ENCODE results near the gene ITGA3.

Gene ITGA3

DNA sequence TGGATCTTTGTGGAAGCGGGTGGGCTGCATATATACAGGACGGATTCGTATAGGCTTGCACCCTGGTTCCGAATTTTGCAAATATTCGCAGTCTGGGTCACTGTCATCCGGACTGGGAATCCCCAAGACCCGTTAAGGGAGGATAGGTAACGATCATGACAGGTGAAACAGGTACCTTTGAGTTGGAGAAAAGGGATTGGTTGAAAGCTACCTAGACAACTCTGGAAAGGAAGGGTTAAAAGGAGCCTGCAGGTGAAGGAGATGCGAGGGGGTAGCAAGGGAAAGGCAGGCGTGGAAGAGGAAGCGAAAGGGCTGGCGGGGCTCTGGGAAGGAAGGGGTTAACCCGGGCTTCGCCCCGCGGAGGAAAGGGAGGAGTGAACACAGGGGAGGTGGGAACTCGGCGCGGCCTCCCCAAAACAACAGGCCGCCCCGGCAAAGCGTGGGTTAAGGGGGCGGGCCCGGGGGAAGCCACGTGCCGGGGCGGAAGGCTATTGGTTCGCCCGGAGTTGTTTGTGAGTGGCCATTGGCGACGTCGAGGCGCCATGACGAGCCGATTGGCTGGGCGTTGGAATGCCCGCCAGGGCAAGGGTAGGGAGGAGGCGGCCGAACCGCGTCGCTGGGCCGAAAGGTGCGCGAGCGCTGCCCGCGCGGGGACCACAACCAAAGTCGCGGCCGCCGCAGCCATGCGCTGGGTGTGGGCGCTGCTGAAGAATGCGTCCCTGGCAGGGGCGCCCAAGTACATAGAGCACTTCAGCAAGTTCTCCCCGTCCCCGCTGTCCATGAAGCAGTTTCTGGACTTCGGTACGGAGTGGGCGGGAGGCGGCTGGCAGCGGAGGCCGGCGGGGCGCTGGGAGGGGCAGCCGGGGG is 39.1 kb downstream of the ITGA3 start, which contains the start of gene PDK2:
Gene PDK2 (plus strand): TSS at position 599 of the 867 bp plus-strand sequence. CDS start 85 bp downstream, at position 684.
- DNase-seq (ENCODE audit: low read depth): peak; percentile 97

DNA sequence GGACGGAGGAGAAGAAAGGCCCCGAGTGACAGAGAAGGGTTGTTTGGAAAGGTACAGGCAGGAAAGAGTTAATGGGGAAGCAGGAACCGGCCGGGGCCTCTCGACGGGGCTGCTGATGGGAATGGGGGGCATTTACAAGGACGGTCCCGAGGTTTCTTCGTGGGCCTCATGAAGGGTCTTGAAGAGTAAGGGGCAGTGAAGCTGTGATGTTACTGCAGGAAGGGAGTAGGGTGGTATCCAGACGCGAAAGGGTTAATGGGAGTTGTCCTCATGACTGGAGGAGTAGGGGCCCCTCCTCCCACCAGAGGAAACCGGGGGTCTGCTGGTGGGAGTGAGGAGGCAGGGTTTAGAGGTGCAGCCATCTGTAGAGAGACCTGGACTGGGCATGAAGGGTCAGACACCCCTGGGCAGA is 39.7 kb downstream of the ITGA3 start:
- DNase-seq (ENCODE audit: low read depth): no peak

DNA sequence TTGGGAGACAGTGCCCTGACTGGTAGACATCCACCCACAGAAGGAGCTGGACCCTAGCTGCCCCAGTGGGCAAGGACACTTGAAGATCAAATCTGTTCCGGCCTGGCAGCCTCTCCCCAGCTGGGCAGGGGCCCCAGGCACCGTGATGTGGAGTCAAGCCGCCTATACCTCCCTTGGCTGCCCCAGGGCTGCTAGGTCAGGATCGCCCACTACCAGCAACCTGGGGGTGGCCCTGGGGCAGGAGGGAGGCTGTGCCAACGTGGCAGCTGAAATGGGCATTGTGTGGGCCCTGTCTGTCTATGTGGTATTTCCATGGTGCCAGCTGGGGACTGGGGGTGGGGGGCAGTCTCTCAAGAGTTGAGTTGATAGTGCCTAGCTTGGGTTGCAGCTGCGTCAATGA is 40.2 kb downstream of the ITGA3 start:
- DNase-seq (ENCODE audit: low read depth): no peak

DNA sequence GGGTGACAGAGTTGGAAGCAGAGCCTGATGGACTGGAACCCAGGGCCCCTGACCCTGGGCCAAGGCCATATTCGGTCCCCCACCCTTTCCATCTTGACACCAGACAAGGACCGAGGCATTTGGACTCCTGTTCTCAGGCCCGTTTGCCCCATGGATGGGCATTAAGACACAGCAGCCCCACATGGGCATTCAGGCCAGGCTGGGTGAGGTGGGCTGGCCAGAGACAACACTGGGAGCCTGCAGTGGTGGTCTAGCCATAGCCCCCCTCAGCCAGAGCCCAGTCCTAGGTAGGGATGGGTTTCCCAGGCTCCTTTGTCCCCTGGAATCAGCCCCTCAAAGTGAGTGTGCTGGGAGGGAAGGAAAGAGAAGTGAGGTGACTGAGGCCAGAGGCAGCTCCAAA is 40.8 kb downstream of the ITGA3 start:
- DNase-seq (ENCODE audit: low read depth): no peak

DNA sequence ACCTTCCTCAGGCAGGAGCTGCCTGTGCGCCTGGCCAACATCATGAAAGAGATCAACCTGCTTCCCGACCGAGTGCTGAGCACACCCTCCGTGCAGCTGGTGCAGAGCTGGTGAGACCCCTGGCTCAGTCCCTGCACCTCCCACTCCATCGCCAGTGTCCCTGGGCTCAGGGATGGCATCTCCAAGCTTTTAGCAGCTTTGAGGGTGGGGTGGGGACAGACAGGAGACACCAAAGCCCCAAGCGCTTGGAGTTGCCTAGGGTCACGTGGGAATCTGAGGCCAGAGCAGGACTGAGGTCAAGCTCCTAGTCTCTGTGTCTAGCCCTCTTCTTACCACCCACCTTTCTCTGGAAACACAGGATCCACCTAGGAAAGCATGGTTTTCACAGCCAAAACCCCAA is 41.5 kb downstream of the ITGA3 start:
- no peak for DNase-seq (ENCODE audit: low read depth)

DNA sequence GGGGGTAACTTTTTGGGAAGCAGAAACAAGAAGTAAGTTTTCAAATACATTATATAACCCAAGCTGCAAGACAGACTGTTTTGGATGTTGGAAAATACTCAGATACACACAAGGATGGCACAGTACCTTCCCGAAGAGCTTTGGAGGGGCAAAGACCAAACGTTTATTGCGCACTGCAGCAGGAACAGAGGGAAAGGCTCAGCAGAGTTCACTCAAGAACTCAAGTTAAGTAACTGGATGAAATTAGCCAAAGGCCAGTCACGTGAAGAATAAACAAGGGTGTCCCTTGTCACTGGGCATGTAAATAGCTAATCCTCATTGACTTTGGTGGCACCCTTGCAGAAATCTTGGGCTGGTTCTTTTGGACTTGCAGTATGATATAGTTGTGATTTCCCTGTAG is 42.0 kb downstream of the ITGA3 start:
- no peak for DNase-seq (ENCODE audit: low read depth)

DNA sequence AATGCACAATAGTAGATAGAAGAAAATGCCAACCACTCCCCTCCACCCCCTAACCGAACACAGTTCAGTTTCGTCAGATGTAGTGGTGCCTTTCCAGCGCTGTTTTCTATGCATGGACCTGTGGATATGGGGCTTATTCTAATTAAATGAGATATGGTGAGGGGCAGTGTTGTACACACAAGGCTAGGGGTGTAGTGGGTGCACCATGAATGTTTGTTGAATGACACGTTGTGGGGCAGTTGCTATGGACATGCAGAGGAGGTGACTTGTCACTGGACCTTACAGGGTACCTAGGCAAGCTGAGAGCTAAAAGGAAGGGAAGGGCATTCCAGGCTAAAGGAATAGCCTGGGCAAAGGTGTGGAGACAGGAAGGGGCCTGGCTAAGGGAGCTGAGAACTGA is 42.7 kb downstream of the ITGA3 start:
- no peak for DNase-seq (ENCODE audit: low read depth)

DNA sequence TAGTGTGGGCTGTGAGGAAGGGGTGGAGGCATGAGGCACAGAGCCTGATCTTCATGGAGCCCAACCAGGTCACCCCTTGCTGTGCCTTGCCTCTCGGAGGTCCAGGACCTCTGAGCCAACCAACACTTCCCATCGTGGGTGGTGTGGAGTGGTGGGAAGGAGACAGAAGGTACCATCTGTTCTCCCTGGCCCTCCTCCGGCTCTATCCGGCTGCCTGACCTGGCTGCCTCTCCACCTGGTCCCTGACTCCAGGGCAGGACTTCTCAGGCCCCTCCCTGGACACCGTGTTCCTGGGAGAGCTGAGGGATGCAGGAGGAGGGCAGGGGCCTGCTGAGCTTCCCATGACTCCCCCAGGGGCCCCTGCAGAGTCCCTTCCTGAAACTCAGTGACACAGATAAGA is 43.1 kb downstream of the ITGA3 start:
- no peak for DNase-seq (ENCODE audit: low read depth)

DNA sequence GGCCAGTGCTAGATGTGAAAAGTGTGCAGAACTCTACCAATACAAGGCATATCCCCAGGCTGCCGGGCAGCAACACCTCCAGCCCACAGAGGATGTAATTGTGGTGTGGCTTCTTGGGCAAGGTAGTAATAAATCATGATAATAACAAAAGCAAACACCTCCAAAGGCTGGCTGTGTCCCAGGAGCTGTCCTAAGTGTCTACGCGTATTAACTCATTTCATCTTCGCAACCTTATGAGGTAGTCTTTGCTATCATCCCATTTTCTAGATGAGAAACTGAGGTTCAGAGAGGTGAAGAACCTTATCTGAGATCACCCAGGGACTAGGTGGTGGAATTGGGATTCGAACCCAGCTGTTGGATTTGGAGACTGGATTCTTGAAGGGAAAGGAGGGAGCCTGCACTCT is 44.6 kb downstream of the ITGA3 start:
- no peak for DNase-seq (ENCODE audit: low read depth)

DNA sequence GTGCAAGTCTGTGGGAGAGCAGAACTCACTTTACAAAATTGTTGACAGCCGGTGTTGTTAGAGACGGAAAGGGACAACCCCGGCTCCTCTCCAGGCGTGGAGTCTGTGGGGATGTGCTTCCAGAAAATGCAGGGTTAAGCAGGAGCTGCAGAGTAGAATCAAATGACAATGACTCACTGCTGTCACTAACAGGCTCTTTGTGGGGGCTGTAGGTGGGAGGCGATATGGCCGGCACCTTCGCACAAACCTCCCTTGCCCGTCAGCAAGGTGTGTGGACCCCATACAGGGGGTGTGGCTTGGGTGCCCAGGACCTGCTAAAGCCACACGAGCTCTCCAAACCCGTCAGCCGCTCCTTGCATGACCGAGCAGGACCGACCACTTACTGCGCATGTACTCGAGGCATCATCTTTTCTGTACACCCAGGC is 45.0 kb downstream of the ITGA3 start:
- peak; percentile 35 for DNase-seq (ENCODE audit: low read depth)

DNA sequence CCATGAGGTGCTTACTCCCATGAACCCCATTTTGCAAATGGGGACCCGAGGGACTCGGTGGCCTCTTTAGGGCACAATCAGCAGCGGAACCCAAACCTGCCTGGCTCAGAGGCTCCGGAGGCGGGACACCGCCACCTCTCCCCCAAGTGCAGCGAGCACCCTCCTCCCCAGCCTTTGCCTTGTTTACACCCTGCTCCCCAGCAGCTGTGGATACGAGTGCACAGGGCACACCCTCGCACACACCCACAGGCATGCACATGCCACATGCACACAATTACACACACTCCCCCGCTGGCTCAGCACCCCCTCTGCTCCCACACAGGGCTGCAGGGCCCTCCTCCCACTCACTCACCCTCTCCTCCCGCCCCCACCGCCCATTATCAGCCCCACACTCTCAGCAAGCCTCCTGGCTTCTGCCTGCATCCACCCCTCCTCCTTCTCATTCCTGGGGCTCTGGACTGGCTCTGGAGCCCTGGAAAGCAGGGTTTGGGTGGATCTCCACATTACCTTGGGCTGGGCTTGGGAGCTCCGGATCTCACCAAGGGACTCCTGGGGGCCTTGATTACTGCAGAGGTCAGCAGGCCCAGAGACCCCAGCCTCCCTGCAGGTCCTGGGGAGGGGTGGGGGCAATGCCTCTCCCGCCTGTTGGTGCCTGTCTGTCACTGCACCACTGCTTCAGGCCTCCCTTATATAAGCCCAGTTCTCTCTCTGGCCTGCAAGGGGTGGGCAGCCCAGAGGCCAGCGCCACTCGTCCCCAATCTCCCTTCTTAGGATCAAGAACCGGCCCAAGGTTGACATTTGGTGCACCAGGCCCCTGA is 45.6 kb downstream of the ITGA3 start:
- peak; percentile 30 for DNase-seq (ENCODE audit: low read depth)

DNA sequence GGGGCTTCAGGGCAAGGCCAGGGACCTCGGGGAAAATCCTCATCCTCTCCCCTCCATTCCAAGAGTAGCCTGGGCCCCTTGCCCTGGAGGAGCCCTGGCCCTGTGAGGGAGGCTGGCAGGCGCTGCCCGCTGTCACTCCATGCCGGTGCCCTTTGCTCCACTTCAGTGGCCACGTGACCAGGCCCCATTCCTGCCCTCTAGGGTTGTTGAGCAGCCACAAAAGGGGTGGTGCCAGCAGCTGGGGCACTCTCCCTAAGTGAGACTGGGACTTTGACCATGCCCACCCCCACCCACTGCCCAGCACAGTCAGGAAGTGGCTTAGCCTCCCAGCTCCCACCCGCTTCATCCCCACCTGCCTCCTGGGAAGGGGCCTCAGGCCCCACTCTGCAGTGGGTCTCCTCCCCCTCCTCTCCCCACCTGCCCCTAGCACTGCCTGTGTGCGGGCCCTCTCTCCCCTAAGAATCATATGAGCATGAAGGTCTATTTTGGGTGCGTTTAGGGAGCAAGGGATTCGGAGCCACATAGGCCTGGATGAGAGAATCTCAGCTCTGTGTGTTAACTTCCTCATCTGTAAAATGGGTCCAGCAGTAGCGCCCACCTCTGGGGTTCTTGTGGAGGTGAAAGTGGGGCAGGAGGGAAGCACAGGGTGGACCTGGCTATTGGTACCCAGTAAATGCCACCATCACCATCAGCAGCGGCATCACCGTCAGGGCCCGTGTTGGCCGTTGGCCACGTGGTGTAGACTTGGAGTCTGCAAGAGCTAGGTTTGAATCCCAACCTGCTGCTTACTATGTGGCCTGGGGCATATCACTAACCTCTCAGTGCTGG is 46.5 kb downstream of the ITGA3 start:
- DNase-seq (ENCODE audit: low read depth): peak; percentile 37

DNA sequence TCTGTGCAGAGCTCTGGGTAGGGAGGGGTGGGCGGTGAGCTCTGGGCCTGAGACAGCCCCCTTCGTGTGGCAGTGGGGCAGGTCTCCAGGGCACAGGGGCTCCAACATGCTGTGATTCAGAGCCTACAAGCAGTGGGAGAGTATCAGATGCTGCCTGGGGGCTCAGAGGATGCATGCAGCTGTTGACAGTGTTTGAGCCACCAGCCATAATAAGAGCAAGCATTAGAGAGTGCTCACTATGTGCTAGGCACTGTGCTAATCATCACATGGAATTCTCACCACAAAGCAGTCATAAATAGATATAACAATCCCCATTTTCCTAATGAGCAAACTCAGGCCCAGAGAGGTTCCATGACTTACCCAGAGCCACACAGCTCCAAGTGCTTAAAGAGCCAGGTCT is 47.3 kb downstream of the ITGA3 start:
- DNase-seq (ENCODE audit: low read depth): no peak

DNA sequence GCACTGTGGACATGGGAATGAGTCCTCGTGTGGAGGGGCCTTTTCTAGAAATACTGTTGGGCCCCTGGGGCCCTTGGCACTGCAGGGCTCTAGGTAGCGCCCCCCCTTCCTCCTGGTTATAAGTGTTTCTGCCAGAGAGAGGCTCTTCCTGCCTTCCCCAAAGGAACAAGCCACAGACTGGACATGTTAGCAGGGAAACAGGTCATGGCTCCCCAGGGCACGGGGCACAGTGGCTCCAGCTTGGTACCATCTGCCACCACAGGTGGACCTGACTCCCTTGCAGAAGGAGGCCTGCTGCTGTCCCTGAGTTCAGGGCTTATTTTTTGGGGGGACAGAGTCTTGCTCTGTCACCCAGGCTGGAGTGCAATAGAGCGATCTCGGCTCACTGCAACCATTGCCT is 48.0 kb downstream of the ITGA3 start:
- DNase-seq (ENCODE audit: low read depth): no peak

DNA sequence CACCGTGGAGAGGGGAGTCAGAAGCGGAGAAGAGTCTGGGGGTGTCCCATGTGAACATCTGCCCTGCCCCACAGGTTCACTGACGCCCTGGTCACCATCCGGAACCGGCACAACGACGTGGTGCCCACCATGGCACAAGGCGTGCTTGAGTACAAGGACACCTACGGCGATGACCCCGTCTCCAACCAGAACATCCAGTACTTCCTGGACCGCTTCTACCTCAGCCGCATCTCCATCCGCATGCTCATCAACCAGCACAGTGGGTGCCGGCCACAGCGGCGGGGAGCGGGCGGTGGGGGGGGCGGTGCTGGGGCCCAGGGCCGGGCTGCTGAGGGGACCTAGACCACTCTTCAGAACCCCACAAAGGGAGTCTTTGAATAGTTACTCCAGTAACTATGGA is 49.9 kb downstream of the ITGA3 start:
- no peak for DNase-seq (ENCODE audit: low read depth)

DNA sequence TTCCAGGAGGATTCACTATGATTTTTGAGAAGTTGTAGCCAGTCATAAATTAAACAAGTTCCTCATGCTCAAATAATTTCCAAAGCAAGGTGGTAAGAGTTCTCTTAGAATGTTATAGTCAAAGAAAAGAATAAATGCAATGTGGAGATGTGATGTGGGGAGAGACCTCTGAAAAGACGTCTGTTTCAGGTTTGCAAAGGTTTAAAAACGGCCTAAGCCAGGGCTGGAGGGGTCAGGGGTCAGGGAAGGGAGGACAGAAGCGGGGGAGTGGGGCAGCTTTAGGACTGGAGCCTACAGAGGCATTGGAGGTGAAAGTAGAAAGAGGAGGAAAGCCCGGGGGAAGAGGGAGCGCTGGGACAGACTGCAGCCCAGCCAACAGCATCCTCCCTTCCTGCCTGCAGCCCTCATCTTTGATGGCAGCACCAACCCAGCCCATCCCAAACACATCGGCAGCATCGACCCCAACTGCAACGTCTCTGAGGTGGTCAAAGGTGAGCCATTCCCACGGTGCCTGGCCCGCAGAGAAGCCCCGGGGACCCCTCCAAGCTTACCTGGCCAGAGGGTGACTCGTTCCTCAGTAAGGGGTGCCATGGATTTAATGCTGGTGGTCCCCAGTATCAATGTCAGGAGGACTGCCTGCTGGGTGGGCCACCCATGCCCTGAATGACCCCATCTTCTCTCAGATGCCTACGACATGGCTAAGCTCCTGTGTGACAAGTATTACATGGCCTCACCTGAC is 50.7 kb downstream of the ITGA3 start:
- no peak for DNase-seq (ENCODE audit: low read depth)

DNA sequence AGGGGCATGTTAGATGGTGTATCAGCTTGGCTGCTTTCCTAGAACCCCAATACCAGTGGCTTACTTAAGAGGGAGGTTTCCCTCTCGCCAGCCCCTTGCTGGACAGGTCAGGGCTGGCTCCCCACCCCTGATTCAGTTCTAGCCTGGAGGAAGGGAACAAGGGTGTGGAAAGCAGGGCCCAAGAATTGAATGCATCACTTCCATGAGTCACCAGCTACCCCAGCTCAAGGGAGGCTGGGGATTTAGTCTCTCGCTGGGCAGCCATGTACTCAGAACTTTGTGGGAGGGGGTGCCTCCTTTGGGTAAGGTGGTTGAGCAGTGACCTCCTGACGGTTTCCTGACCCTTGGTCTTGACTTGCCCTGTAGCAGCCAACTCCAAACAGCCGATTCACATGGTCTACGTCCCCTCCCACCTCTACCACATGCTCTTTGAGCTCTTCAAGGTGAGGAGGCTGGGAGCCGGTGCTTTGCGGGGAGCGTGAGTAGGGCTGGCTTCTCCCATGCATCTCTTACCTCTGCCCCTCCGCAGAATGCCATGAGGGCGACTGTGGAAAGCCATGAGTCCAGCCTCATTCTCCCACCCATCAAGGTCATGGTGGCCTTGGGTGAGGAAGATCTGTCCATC is 52.0 kb downstream of the ITGA3 start:
- DNase-seq (ENCODE audit: low read depth): no peak

DNA sequence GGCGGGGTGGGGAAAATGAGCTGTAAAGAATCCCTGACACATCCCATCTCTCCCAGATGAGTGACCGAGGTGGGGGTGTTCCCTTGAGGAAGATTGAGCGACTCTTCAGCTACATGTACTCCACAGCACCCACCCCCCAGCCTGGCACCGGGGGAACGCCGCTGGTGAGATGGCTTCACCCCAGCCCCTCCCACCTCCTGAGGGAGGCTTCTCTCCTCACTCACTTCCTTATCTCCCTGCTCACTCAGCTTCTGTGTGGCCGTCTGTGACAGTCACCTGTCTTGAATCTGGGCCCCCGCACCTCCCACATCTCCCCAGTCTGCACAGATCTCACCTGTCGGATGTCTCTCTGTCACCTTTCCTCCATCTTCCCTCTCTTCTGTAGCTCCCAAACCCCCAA is 52.6 kb downstream of the ITGA3 start:
- no peak for DNase-seq (ENCODE audit: low read depth)

DNA sequence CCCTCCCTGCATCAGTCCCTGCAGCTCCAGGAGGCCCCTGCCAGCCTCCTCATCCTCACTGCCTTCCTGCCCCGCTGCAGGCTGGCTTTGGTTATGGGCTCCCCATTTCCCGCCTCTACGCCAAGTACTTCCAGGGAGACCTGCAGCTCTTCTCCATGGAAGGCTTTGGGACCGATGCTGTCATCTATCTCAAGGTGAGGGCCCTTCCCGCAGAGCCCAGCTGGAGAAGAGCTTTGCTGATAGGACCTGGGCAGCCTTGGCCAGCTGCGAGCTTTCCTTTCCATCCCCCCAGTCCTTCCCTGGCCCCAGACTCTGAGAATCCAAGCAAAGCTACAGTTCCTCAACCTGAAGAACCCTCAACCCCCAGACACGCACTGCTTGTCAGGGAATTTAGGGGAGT is 53.3 kb downstream of the ITGA3 start:
- DNase-seq (ENCODE audit: low read depth): no peak

DNA sequence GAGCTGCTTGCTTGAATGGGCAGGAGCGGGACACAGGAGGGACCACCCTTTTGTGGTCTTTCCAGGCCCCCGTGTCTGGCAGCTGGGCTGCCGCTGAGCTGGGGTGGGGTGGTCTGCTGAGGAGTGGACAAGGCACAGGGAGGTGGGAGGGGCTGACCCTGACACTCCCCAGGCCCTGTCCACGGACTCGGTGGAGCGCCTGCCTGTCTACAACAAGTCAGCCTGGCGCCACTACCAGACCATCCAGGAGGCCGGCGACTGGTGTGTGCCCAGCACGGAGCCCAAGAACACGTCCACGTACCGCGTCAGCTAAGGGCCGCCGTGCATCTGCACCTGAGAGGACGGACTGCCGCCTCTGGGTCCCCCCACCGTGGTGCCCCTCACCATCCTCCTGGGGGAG is 53.9 kb downstream of the ITGA3 start:
- no peak for DNase-seq (ENCODE audit: low read depth)

All from fibroblast of gingiva (primary cell).